Heart left ventricle (tissue), 13 donors: ENCODE data around the gene PER2.

ENCODE experiments used
- CTCF ChIP-seq, 12 donors: fragments of 200-600 bp; sonication (generic) in 4 of 12; IDR thresholded peaks; one replicate each; pipeline versions ENCODE4 v1.5.0 to v1.8.0; 2018 to 2022; ENCODE audit warnings: antibody characterized with exemption in 12 of 12, mild to moderate bottlenecking in 5 of 12
- POLR2A ChIP-seq, 2 donors: fragments of 450-650 bp; IDR thresholded peaks; one replicate each; pipeline ENCODE4 v1.6.1; 2017; ENCODE audit warnings: antibody characterized with exemption in 2 of 2, mild to moderate bottlenecking in 2 of 2, moderate library complexity in 2 of 2
- donor health status: ischemic (EF 13 %, LVEDD 7.1; RV severe dilation, severe dysfunction).
- donor health status: DM: no; HTN: yes; CAD: no.
- donor health status: DM: no; HTN: no; CAD: no.
- donor health status: ischemic (EF 25% LVEDD 6.9; RV normal size, moderate dysfunction).
- donor health status: ischemic (EF 25% LVEDD 5.7; RV mildly dilated, moderate dysfunction).
- donor health status: ischemic (EF 35%, LVEDD 5.7; RV mildly dilated, moderate dysfunction).
- donor health status: nonischemic (EF 11% LVEDD 7.7; RV severe dilation, severe dysfunction).
- donor health status: DM: yes; HTN: yes; CAD: no.
- donor health status: PGD.
- donor health status: ischemic (EF 29% LVEDD 5.4; RV normal size, mild dysfunction).
- donor health status: nonischemic (EF 23%, LVEDD 6.1; RV moderate dilation, normal function).

- no peak for TF ChIP-seq POLR2A (IDR thresholded peaks at IDR 0.05)
- TF ChIP-seq CTCF (IDR thresholded peaks at IDR 0.05): no peak
Observed at GRCh38 chr2:238270606-238271005, 17.8 kb downstream of the PER2 start.
